H9 (cell line): ENCODE data around the gene EHD4. TPM values are rescaled to one million over a fixed set of nuclear protein-coding genes. Genes with fewer than 3 reads are reported as not detected.

ENCODE experiments used
- DNase-seq: peaks from one replicate; pipeline ENCODE4 v3.0.0-alpha.2; 2017
- H2AFZ ChIP-seq: one replicate; pipeline ENCODE4 v1.6.1; 2013; ENCODE audit warnings: mild to moderate bottlenecking, low read length, control low read depth, moderate library complexity
- H2AK5ac ChIP-seq: 2 replicates; pipeline ENCODE4 v1.6.1; 2013; ENCODE audit warnings: low read length, control low read depth, mixed read lengths; ENCODE audit not compliant: insufficient read length
- H2BK120ac ChIP-seq: one replicate; pipeline ENCODE4 v1.6.1; 2013; ENCODE audit warnings: low read depth, mild to moderate bottlenecking, low read length, control low read depth, inconsistent platforms; ENCODE audit not compliant: poor library complexity, severe bottlenecking
- H2BK12ac ChIP-seq: 2 replicates; pipeline ENCODE4 v1.6.1; 2013; ENCODE audit warnings: low read length, control low read depth, mixed read lengths, low read depth; ENCODE audit not compliant: insufficient read length
- H2BK15ac ChIP-seq: 2 replicates; pipeline ENCODE4 v1.6.1; 2013; ENCODE audit warnings: low read depth, low read length, control low read depth
- H2BK20ac ChIP-seq: one replicate; pipeline ENCODE4 v1.6.1; 2013; ENCODE audit warnings: low read depth, mild to moderate bottlenecking, low read length, control low read depth, inconsistent platforms; ENCODE audit not compliant: poor library complexity, severe bottlenecking
- H2BK5ac ChIP-seq: 2 replicates; pipeline ENCODE4 v1.6.1; 2013; ENCODE audit warnings: low read length, control low read depth, mixed read lengths; ENCODE audit not compliant: insufficient read length
- H3K14ac ChIP-seq: 2 replicates; pipeline ENCODE4 v1.6.1; 2013; ENCODE audit warnings: low read length, control low read depth; ENCODE audit not compliant: insufficient read depth
- H3K18ac ChIP-seq: 2 replicates; pipeline ENCODE4 v1.6.1; 2013; ENCODE audit warnings: low read depth, mild to moderate bottlenecking, mixed read lengths, low read length, control low read depth; ENCODE audit not compliant: insufficient read length
- H3K23ac ChIP-seq: 2 replicates; pipeline ENCODE4 v1.6.1; 2013; ENCODE audit warnings: low read length, control low read depth, mixed read lengths, low read depth; ENCODE audit not compliant: insufficient read length
- H3K23me2 ChIP-seq: 2 replicates; pipeline ENCODE4 v1.6.1; 2013; ENCODE audit warnings: low read depth, mild to moderate bottlenecking, mixed read lengths, low read length, control low read depth; ENCODE audit not compliant: insufficient read length, poor library complexity, severe bottlenecking
- H3K27ac ChIP-seq: 2 replicates; pipeline ENCODE4 v1.5.1; 2013; ENCODE audit warnings: low read length, control low read depth, mixed read lengths, low read depth; ENCODE audit not compliant: insufficient read length
- H3K27me3 ChIP-seq: 2 replicates; pipeline ENCODE4 v1.6.1; 2013; ENCODE audit warnings: low read length, control low read depth, inconsistent platforms; ENCODE audit not compliant: insufficient read depth
- H3K4ac ChIP-seq: 2 replicates; pipeline ENCODE4 v1.6.1; 2013; ENCODE audit warnings: low read depth, mild to moderate bottlenecking, control low read depth, inconsistent platforms, low read length, moderate library complexity
- H3K4me1 ChIP-seq: 2 replicates; pipeline ENCODE4 v1.6.1; 2013; ENCODE audit warnings: low read length, control low read depth, inconsistent platforms; ENCODE audit not compliant: insufficient read depth
- H3K4me2 ChIP-seq: 2 replicates; pipeline ENCODE4 v1.6.1; 2013; ENCODE audit warnings: low read length, control low read depth, mixed read lengths; ENCODE audit not compliant: insufficient read length, insufficient read depth
- H3K56ac ChIP-seq: 2 replicates; pipeline ENCODE4 v1.6.1; 2013; ENCODE audit warnings: low read depth, mild to moderate bottlenecking, mixed read lengths, low read length, control low read depth; ENCODE audit not compliant: insufficient read length
- H3K79me1 ChIP-seq: 2 replicates; pipeline ENCODE4 v1.6.1; 2013; ENCODE audit warnings: low read depth, mild to moderate bottlenecking, moderate library complexity, low read length, control low read depth, inconsistent platforms; ENCODE audit not compliant: insufficient read depth, poor library complexity, severe bottlenecking
- H3K79me2 ChIP-seq: 2 replicates; pipeline ENCODE4 v1.6.1; 2013; ENCODE audit warnings: low read length, control low read depth, inconsistent platforms; ENCODE audit not compliant: insufficient read depth
- H3K9ac ChIP-seq: 2 replicates; pipeline ENCODE4 v1.6.1; 2013; ENCODE audit warnings: low read length, control low read depth, mixed read lengths; ENCODE audit not compliant: insufficient read length; ENCODE audit errors: extremely low read depth
- H3K9me3 ChIP-seq: one replicate; pipeline ENCODE4 v1.6.1; 2013; ENCODE audit warnings: low read depth, low read length, inconsistent platforms; ENCODE audit not compliant: control insufficient read depth
- H3T11ph ChIP-seq: one replicate; pipeline ENCODE4 v1.6.1; 2013; ENCODE audit warnings: mild to moderate bottlenecking, low read length, control low read depth, inconsistent platforms
- H4K20me1 ChIP-seq: one replicate; pipeline ENCODE4 v1.6.1; 2013; ENCODE audit not compliant: control insufficient read depth, insufficient read length, insufficient read depth
- H4K5ac ChIP-seq: 2 replicates; pipeline ENCODE4 v1.6.1; 2013; ENCODE audit warnings: low read depth, mild to moderate bottlenecking, mixed read lengths, low read length, control low read depth; ENCODE audit not compliant: insufficient read length
- H4K8ac ChIP-seq: replicated peaks from 2 replicates; pipeline ENCODE4 v1.6.1; 2013; ENCODE audit warnings: low read length, control low read depth, mixed read lengths, low read depth; ENCODE audit not compliant: insufficient read length
- H4K91ac ChIP-seq: 2 replicates; pipeline ENCODE4 v1.6.1; 2013; ENCODE audit warnings: low read depth, mild to moderate bottlenecking, moderate library complexity, mixed read lengths, low read length, control low read depth; ENCODE audit not compliant: insufficient read length
- H3K27ac Mint-ChIP-seq, 3 experiments: 2 replicates in 2 of 3; 3 replicates in 1 of 3; pipeline ENCODE4 v1.8.0; 2020 to 2021; ENCODE audit warnings: mixed read lengths in 3 of 3, mild to moderate bottlenecking in 1 of 3, moderate library complexity in 1 of 3
- H3K27me3 Mint-ChIP-seq: 2 replicates; pipeline ENCODE4 v1.8.0; 2021; ENCODE audit warnings: low read depth, mild to moderate bottlenecking, moderate library complexity, mixed read lengths
- H3K36me3 Mint-ChIP-seq, 3 experiments: 2 replicates in 2 of 3; 3 replicates in 1 of 3; pipeline ENCODE4 v1.8.0; 2020 to 2021; ENCODE audit warnings: low read depth in 3 of 3, mixed read lengths in 3 of 3; ENCODE audit not compliant: insufficient read depth in 1 of 3
- H3K4me1 Mint-ChIP-seq, 2 experiments: 2 replicates each; pipeline ENCODE4 v1.8.0; 2020; ENCODE audit warnings: mixed read lengths in 2 of 2
- H3K4me3 Mint-ChIP-seq, 2 experiments: 2 replicates in 1 of 2; 3 replicates in 1 of 2; pipeline ENCODE4 v1.8.0; 2020 to 2021; ENCODE audit warnings: mild to moderate bottlenecking in 2 of 2, mixed read lengths in 2 of 2, moderate library complexity in 1 of 2
- H3K9me3 Mint-ChIP-seq, 2 experiments: 2 replicates in 1 of 2; 3 replicates in 1 of 2; pipeline ENCODE4 v1.8.0; 2020; ENCODE audit warnings: mild to moderate bottlenecking in 2 of 2, mixed read lengths in 2 of 2, moderate library complexity in 1 of 2
- WGBS: extraction: QIAGEN DNeasy Blood & Tissue Kit; methylation state at CpG from one replicate; pipeline ENCODE4 v1.1.7; 2013; ENCODE audit warnings: missing lambda C conversion rate, low lambda C conversion rate, mixed read lengths; ENCODE audit not compliant: insufficient read length; ENCODE audit errors: extremely low coverage; 5-methylcytosine and 5-hydroxymethylcytosine counted together
- total RNA-seq: library from RNA; stranded (reverse); gene quantifications from 2 replicates; pipeline ENCODE4 v1.2.1, GENCODE V29; 2021
- TF ChIP-seq, protein P1 (sequence below): fragments of 200-600 bp; sonication (generic); conservative IDR thresholded peaks from 3 replicates; pipeline ENCODE4 v1.8.0; 2021; ENCODE audit warnings: antibody characterized with exemption, mild to moderate bottlenecking

Gene EHD4
- total RNA-seq, 1 experiment from 2014 or later: 22.9 TPM

DNA sequence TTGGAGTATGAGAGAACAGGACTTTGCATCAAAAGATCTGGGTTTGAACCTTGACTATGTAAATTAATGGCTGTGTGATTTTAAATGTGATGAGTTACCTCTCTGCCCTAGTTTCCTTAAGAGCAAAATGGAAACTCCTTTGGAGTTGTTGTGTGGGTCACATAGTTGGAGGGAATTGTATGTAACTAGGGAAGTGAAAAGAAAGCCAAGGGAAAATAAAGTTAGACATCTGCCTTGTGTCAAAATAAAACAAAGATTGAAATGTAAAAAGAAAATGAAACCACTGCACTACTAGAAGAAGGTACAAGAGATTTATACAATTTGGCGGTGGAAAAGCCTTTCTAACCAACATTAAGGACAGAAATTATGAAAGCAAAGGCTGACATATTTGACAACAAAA, 1.7 kb upstream of the EHD4 start:
- Histone ChIP-seq H2BK5ac (no peak overlapping the region), H3K9ac (no peak overlapping the region), H3K9me3 (no peaks in the 10 kb centered on the region), H3K56ac (no peak overlapping the region), H3K23me2 (peaks cover 4% of the 10 kb centered on the region), H4K8ac (no peak overlapping the region), H3K4me2 (no peak overlapping the region), H4K5ac (no peak overlapping the region), H3K79me2 (peaks cover 9% of the 10 kb centered on the region; the same call in 1 of the 2 replicates), H3K27ac (no peak overlapping the region), H4K20me1 (no peaks in the 10 kb centered on the region), H3K4me1 (peaks cover 7% of the 10 kb centered on the region), H2BK15ac (no peak overlapping the region), H3K79me1 (no peaks in the 10 kb centered on the region), H3K27me3 (no peaks in the 10 kb centered on the region), H3K23ac (no peak overlapping the region), H2BK120ac (no peak overlapping the region), H2BK20ac (no peak overlapping the region), H3T11ph (no peak overlapping the region), H3K4ac (no peak overlapping the region), H2AFZ (no peak overlapping the region), H2BK12ac (no peak overlapping the region), H4K91ac (no peak overlapping the region), H2AK5ac (no peak overlapping the region), H3K14ac (no peak overlapping the region), H3K18ac (no peak overlapping the region)
- TF ChIP-seq, protein P1, sequence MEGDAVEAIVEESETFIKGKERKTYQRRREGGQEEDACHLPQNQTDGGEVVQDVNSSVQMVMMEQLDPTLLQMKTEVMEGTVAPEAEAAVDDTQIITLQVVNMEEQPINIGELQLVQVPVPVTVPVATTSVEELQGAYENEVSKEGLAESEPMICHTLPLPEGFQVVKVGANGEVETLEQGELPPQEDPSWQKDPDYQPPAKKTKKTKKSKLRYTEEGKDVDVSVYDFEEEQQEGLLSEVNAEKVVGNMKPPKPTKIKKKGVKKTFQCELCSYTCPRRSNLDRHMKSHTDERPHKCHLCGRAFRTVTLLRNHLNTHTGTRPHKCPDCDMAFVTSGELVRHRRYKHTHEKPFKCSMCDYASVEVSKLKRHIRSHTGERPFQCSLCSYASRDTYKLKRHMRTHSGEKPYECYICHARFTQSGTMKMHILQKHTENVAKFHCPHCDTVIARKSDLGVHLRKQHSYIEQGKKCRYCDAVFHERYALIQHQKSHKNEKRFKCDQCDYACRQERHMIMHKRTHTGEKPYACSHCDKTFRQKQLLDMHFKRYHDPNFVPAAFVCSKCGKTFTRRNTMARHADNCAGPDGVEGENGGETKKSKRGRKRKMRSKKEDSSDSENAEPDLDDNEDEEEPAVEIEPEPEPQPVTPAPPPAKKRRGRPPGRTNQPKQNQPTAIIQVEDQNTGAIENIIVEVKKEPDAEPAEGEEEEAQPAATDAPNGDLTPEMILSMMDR: no peak
- H3K27ac Mint-ChIP-seq: no peak overlapping the region
- no peaks in the 10 kb centered on the region; the same call in 1 of the 2 replicates for H3K27me3 Mint-ChIP-seq
- peaks cover 25 to 26% of the 10 kb centered on the region in 2 experiments for H3K4me1 Mint-ChIP-seq
- no peaks in the 10 kb centered on the region; a peak in 1 of 7 replicates for H3K36me3 Mint-ChIP-seq
- H3K9me3 Mint-ChIP-seq: no peaks in the 10 kb centered on the region
- WGBS: no CpG with 5 or more reads among the region's 1 CpG
- no peak for DNase-seq
- no peak overlapping the region for H3K4me3 Mint-ChIP-seq
